Endothelial cell of umbilical vein (primary cell): ENCODE results near the gene MAN1A1. TPM values are rescaled to one million over a fixed set of nuclear protein-coding genes. Genes with fewer than 3 reads are reported as not detected.

ENCODE experiments used
- BruUV-seq: library from RNA; stranded (reverse); fragments of 400-500 nt; replicated peaks from 2 replicates; lab custom pipeline; 2021; lab: Mats Ljungman, UMichigan
- CTCF ChIA-PET: fragments of 300-600, 350-600 bp; sonication (Branson Sonifier 250); formaldehyde crosslinking; loops from one replicate; lab custom pipeline; 2021; ENCODE audit warnings: antibody characterized with exemption, inconsistent platforms; lab: Charles Lee
- POLR2A ChIA-PET: fragments of 300-600, 350-600 bp; sonication (Branson Sonifier 250); formaldehyde crosslinking; loops from one replicate; lab custom pipeline; 2021; ENCODE audit warnings: antibody characterized with exemption, inconsistent platforms; lab: Charles Lee
- DNase-seq: peaks from one replicate; pipeline ENCODE4 v3.0.0-alpha.2; 2011; ENCODE audit warnings: low read depth, low spot score
- FAIRE-seq: peaks from 2 replicates; lab custom pipeline; 2011; peaks lifted over from hg19 to GRCh38; lab: Jason Lieb, UNC
- H2AFZ ChIP-seq: 2 replicates; pipeline ENCODE4 v1.6.0; 2012; ENCODE audit warnings: low read depth, low read length, control low read depth, inconsistent platforms
- H3K27ac ChIP-seq: 2 replicates; pipeline ENCODE4 v1.5.1; 2011; ENCODE audit warnings: low read depth, mild to moderate bottlenecking, control low read depth, low read length, moderate library complexity; ENCODE audit not compliant: insufficient read depth
- H3K27me3 ChIP-seq, 2 experiments: 2 replicates each; pipeline versions ENCODE4 v1.6.0 to v1.6.1; 2011; ENCODE audit warnings: low read length in 2 of 2, mixed read lengths in 1 of 2; ENCODE audit not compliant: control insufficient read depth in 2 of 2, insufficient read depth in 2 of 2
- H3K36me3 ChIP-seq, 2 experiments: 2 replicates in 1 of 2; 3 replicates in 1 of 2; pipeline ENCODE4 v1.5.1; 2011; ENCODE audit warnings: low read length in 2 of 2, mild to moderate bottlenecking in 1 of 2, moderate library complexity in 1 of 2; ENCODE audit not compliant: control insufficient read depth in 2 of 2, insufficient read depth in 2 of 2; ENCODE audit errors: extremely low read depth in 1 of 2
- H3K4me1 ChIP-seq: 3 replicates; pipeline ENCODE4 v1.5.1; 2011; ENCODE audit warnings: mild to moderate bottlenecking, low read length; ENCODE audit not compliant: control insufficient read depth, insufficient read depth; ENCODE audit errors: extremely low read depth
- H3K4me2 ChIP-seq: 2 replicates; pipeline ENCODE4 v1.6.1; 2011; ENCODE audit warnings: low read length, control low read depth, mixed read lengths; ENCODE audit not compliant: insufficient read depth
- H3K4me3 ChIP-seq, 3 experiments: fragments of 200-600 bp in 1 of 3; sonication (generic), shearing (Covaris generic) in 1 of 3; replicated peaks in 1 of 3; 2 replicates each; pipeline ENCODE4 v1.5.1; 2011 to 2016; ENCODE audit warnings: control low read depth in 3 of 3, low read length in 3 of 3, mild to moderate bottlenecking in 2 of 3, inconsistent platforms in 1 of 3, low read depth in 1 of 3, moderate library complexity in 1 of 3; ENCODE audit not compliant: insufficient read depth in 1 of 3
- H3K79me2 ChIP-seq: 2 replicates; pipeline ENCODE4 v1.6.0; 2012; ENCODE audit warnings: low read length, inconsistent platforms; ENCODE audit not compliant: control insufficient read depth, insufficient read depth
- H3K9ac ChIP-seq: replicated peaks from 2 replicates; pipeline ENCODE3; 2011; ENCODE audit warnings: low read length, control low read depth; ENCODE audit not compliant: insufficient read depth; ENCODE audit errors: extremely low read depth
- H3K9me1 ChIP-seq: replicated peaks from 3 replicates; pipeline ENCODE4 v1.6.0; 2011; ENCODE audit warnings: mild to moderate bottlenecking, low read length; ENCODE audit not compliant: control insufficient read depth, insufficient read depth; ENCODE audit errors: extremely low read depth
- H3K9me3 ChIP-seq: replicated peaks from 2 replicates; pipeline ENCODE4 v1.5.1; 2012; ENCODE audit warnings: low read length, inconsistent platforms; ENCODE audit not compliant: control insufficient read depth, insufficient read depth
- H4K20me1 ChIP-seq: replicated peaks from 2 replicates; pipeline ENCODE3; 2011; ENCODE audit warnings: mild to moderate bottlenecking, low read length; ENCODE audit not compliant: control insufficient read depth, insufficient read depth; ENCODE audit errors: extremely low read depth
- EZH2 ChIP-seq: IDR thresholded peaks from 2 replicates; pipeline ENCODE4 v1.6.1; 2012; ENCODE audit warnings: borderline replicate concordance, low read depth, mild to moderate bottlenecking, moderate library complexity, low read length, inconsistent platforms; ENCODE audit not compliant: severe bottlenecking
- FOS ChIP-seq: IDR thresholded peaks from 2 replicates; pipeline ENCODE4 v1.6.1; 2011; ENCODE audit warnings: mild to moderate bottlenecking, low read length, moderate library complexity, borderline replicate concordance; ENCODE audit not compliant: insufficient read depth
- GATA2 ChIP-seq: IDR thresholded peaks from 2 replicates; pipeline ENCODE4 v1.7.0; 2011; ENCODE audit warnings: low read depth, mild to moderate bottlenecking, moderate library complexity, mixed read lengths, low read length; ENCODE audit not compliant: insufficient read length, insufficient read depth
- JUN ChIP-seq: IDR thresholded peaks from 2 replicates; pipeline ENCODE4 v1.6.1; 2011; ENCODE audit warnings: borderline replicate concordance, low read depth; ENCODE audit not compliant: insufficient read length, insufficient read depth
- MYC ChIP-seq: IDR thresholded peaks from one replicate; pipeline ENCODE4 v1.6.1; 2011; ENCODE audit warnings: mild to moderate bottlenecking, low read depth, low read length
- POLR2A ChIP-seq: IDR thresholded peaks from 2 replicates; pipeline ENCODE4 v1.6.1; 2012; ENCODE audit warnings: low read depth, mild to moderate bottlenecking, control low read depth, low read length
- POLR2AphosphoS5 ChIP-seq: IDR thresholded peaks from 2 replicates; pipeline ENCODE4 v1.6.1; 2012; ENCODE audit warnings: low read depth, mild to moderate bottlenecking, control low read depth, low read length, moderate library complexity; ENCODE audit not compliant: insufficient read depth
- dilution Hi-C: fragments of 300-500 bp; cut with MboI; formaldehyde crosslinking; loops from one replicate; pipeline ENCODE4 v1.15.0; 2019; ENCODE audit warnings: low sequenced_read_pairs; ENCODE audit not compliant: extremely low pct_ligation_motif_present
- intact Hi-C: fragments of 100-400 bp; cut with micrococcal nuclease; formaldehyde crosslinking; loops from one replicate; pipeline ENCODE4 v1.10.0; 2022
- polyA plus RNA-seq, 4 experiments: library from polyadenylated mRNA; depleted of rRNA in 3 of 4; stranded (reverse) in 3 of 4; unstranded in 1 of 4; fragments of >200 nt; gene quantifications; 2 replicates each; pipeline versions ENCODE4 v1.2.1 to v1.2.3, GENCODE V29; 2011 to 2012; ENCODE audit warnings: missing spikeins in 1 of 4
- total RNA-seq: library from RNA; stranded (reverse); gene quantifications from 2 replicates; pipeline ENCODE4 v1.2.3, GENCODE V29; 2021
- TF ChIP-seq, protein P1 (sequence below), 2 donors: IDR thresholded peaks; 1 replicate in 1 of 2; 2 replicates in 1 of 2; pipeline ENCODE4 v1.5.1; 2011; ENCODE audit warnings: low read length in 2 of 2, mild to moderate bottlenecking in 2 of 2, moderate library complexity in 2 of 2, control low read depth in 1 of 2, inconsistent platforms in 1 of 2, low read depth in 1 of 2; ENCODE audit not compliant: insufficient read depth in 1 of 2; ENCODE audit errors: extremely low read depth in 1 of 2
- TF ChIP-seq, protein P2 (sequence below): IDR thresholded peaks from 2 replicates; pipeline ENCODE4 v1.6.1; 2011; ENCODE audit not compliant: insufficient read depth, insufficient read length

MAN1A1 gene
- total and polyA plus RNA-seq, 2 donors (not counting 3 experiments of a cell fraction or from before 2014, with no cell fraction given): 3.3 to 12.9 TPM

DNA sequence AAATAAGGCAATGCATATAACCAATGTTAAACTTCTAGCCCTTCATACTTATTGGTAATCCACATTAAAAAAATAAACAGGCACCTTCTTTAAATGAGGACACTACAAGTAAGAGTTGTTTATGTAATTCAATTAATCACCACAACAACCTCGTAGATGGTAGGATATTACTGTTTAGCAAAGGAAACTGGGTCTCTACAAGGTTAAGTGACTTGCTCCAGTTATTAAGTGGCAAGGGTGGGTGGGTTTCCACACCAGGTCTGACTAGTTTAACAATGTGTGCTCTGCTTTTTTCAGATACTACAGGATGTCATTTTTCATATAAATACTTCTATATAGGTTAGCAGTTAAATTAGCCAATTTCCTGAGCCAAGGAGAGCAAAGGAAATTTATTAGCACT, 129.1 kb downstream of the MAN1A1 start:
- TF ChIP-seq FOS (no peak), MYC (no peak), POLR2A (no peak), EZH2 (no peak), JUN (no peak), POLR2AphosphoS5 (no peak), GATA2 (no peak)
- TF ChIP-seq, protein P1, sequence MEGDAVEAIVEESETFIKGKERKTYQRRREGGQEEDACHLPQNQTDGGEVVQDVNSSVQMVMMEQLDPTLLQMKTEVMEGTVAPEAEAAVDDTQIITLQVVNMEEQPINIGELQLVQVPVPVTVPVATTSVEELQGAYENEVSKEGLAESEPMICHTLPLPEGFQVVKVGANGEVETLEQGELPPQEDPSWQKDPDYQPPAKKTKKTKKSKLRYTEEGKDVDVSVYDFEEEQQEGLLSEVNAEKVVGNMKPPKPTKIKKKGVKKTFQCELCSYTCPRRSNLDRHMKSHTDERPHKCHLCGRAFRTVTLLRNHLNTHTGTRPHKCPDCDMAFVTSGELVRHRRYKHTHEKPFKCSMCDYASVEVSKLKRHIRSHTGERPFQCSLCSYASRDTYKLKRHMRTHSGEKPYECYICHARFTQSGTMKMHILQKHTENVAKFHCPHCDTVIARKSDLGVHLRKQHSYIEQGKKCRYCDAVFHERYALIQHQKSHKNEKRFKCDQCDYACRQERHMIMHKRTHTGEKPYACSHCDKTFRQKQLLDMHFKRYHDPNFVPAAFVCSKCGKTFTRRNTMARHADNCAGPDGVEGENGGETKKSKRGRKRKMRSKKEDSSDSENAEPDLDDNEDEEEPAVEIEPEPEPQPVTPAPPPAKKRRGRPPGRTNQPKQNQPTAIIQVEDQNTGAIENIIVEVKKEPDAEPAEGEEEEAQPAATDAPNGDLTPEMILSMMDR (IDR thresholded peaks at IDR 0.05; ENCODE audit: extremely low read depth in 1 of 2, insufficient read depth in 1 of 2, low read depth in 1 of 2, low read length in 2 of 2): no peak
- TF ChIP-seq, protein P2, sequence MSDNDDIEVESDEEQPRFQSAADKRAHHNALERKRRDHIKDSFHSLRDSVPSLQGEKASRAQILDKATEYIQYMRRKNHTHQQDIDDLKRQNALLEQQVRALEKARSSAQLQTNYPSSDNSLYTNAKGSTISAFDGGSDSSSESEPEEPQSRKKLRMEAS: no peak
- no peaks in the 10 kb centered on the region for H3K9me3 ChIP-seq
- ChIA-PET POLR2A (no interaction called here), CTCF (no interaction called here)
- H4K20me1 ChIP-seq: no peaks in the 10 kb centered on the region
- intact Hi-C loops (no loop called here), dilution Hi-C loops (no loop called here)
- peak; percentile 12 for DNase-seq
- no peak overlapping the region for H3K9ac ChIP-seq
- FAIRE-seq: no peak
- no peaks in the 10 kb centered on the region for H3K79me2 ChIP-seq
- H3K4me2 ChIP-seq: no peak overlapping the region
- H3K4me3 ChIP-seq: no peak overlapping the region
- H3K27me3 ChIP-seq: no peaks in the 10 kb centered on the region
- BruUV-seq: no TSS peak
- no peak overlapping the region for H2AFZ ChIP-seq
- no peak overlapping the region for H3K27ac ChIP-seq
- no peaks in the 10 kb centered on the region for H3K36me3 ChIP-seq
- peaks cover 4% of the 10 kb centered on the region for H3K4me1 ChIP-seq
- H3K9me1 ChIP-seq: no peaks in the 10 kb centered on the region
